ENCODE results near the gene PHLPP1. TPM values are rescaled to one million over a fixed set of nuclear protein-coding genes. Genes with fewer than 3 reads are reported as not detected.
A peak's percentile ranks its signal among the peaks of the same experiment; 100 is the strongest.

Gene PHLPP1
- total RNA-seq, 1 experiment from 2014 or later = 14.1 TPM

- H3K4me2 ChIP-seq (ENCODE audit: low read length) = no peak overlapping the region
- ChIA-PET CTCF (no interaction called here), POLR2A (ENCODE audit: unreplicated experiment) (no interaction called here)
- H2AFZ ChIP-seq (ENCODE audit: low read length) = no peak overlapping the region
- no peak overlapping the region for H3K9ac ChIP-seq (ENCODE audit: low read length)
- no peaks in the 10 kb centered on the region for H4K20me1 ChIP-seq (ENCODE audit: low read length)
- 0 out of 2 replicates have a peak, but pooled peaks cover 15% of the 10 kb centered on the region for H3K36me3 ChIP-seq (ENCODE audit: low read depth, low read length)
- no peaks in the 10 kb centered on the region for H3K27me3 ChIP-seq (ENCODE audit: low read length)
- peaks cover 17% of the 10 kb centered on the region for H3K4me1 ChIP-seq (ENCODE audit: insufficient read depth, low read length)
- TF ChIP-seq EZH2 (IDR thresholded peaks at IDR 0.05; ENCODE audit: low read length, unreplicated experiment) (no peak), CTCF (conservative IDR thresholded peaks at IDR 0.05; ENCODE audit: low read depth, low read length) (no peak), EZH2phosphoT487 (IDR thresholded peaks at IDR 0.05; ENCODE audit: borderline replicate concordance, low read length) (no peak)
- DNase-seq = no peak
- no peak overlapping the region for H3K4me3 ChIP-seq (ENCODE audit: low read length)
- no TSS peak for BruUV-seq (replicated peaks)
- ATAC-seq = no peak
- no peaks in the 10 kb centered on the region for H3F3A ChIP-seq (ENCODE audit: low read length, unreplicated experiment)
- H3K9me3 ChIP-seq (ENCODE audit: low read length) = no peaks in the 10 kb centered on the region
- H3K79me2 ChIP-seq (ENCODE audit: low read length) = no peaks in the 10 kb centered on the region
- H3K27ac ChIP-seq (ENCODE audit: low read length) = no peak overlapping the region
- intact Hi-C loops (cut with micrococcal nuclease) = no loop called here
- H3K9me2 ChIP-seq (replicated peaks; ENCODE audit: low read length) = no peaks in the 10 kb centered on the region
Measured at GRCh38 chr18:62973689-62974088, 258.3 kb downstream of the PHLPP1 start.

- TF ChIP-seq CTCF (conservative IDR thresholded peaks at IDR 0.05; ENCODE audit: low read depth, low read length) = no peak
- no peak for TF ChIP-seq EZH2 (IDR thresholded peaks at IDR 0.05; ENCODE audit: low read length, unreplicated experiment)
- TF ChIP-seq EZH2phosphoT487 (IDR thresholded peaks at IDR 0.05; ENCODE audit: borderline replicate concordance, low read length) = no peak
- intact Hi-C loops (cut with micrococcal nuclease) = no loop called here
- Histone ChIP-seq H3K9ac (ENCODE audit: low read length) (no peak overlapping the region), H2AFZ (ENCODE audit: low read length) (no peak overlapping the region), H3K36me3 (ENCODE audit: low read depth, low read length) (0 out of 2 replicates have a peak, but pooled peaks cover 16% of the 10 kb centered on the region), H4K20me1 (ENCODE audit: low read length) (no peaks in the 10 kb centered on the region), H3K27me3 (ENCODE audit: low read length) (no peaks in the 10 kb centered on the region), H3K9me2 (replicated peaks; ENCODE audit: low read length) (no peaks in the 10 kb centered on the region), H3K9me3 (ENCODE audit: low read length) (no peaks in the 10 kb centered on the region), H3K4me3 (ENCODE audit: low read length) (no peak overlapping the region), H3K4me2 (ENCODE audit: low read length) (no peak overlapping the region), H3K27ac (ENCODE audit: low read length) (no peak overlapping the region), H3K4me1 (ENCODE audit: insufficient read depth, low read length) (peaks cover 22% of the 10 kb centered on the region), H3K79me2 (ENCODE audit: low read length) (no peaks in the 10 kb centered on the region), H3F3A (ENCODE audit: low read length, unreplicated experiment) (no peaks in the 10 kb centered on the region)
- no TSS peak for BruUV-seq (replicated peaks)
- ATAC-seq (no peak), DNase-seq (no peak)
- ChIA-PET CTCF (no interaction called here), POLR2A (ENCODE audit: unreplicated experiment) (no interaction called here)
Measured at GRCh38 chr18:62974388-62974787, 259.0 kb downstream of the PHLPP1 start.

DNA sequence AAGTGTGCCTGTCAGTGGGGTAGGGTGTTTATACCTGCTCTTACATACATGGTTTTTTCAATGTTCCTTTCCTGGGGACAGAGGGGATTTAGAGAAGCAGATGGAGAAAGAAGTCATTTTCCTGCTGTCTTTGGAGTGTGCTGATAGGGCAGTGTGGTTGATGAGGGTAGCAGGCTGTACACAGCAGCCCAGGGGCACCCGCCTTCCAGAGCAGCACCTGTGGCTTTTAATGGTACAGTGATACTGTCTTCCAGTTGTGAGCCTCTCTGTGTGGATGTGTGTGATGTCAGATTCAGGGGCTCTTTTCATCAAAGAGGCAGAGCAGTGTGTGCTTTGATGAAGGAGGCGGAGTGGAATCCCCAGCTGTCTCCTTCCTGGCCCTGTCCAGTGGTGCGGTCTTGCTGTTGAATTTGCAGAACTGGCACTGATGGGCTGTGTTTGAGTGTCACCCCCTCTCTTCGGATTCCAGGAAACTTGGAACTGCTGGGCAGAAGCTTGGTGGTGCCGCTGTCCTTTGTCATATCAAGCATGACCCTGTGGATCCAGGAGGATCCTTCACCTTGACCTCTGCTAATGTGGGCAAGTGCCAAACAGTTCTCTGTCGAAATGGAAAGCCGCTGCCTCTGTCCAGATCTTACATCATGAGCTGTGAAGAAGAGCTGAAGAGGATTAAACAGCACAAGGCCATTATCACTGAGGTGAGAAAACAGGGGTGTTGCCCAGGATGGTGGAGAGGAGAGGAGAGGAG lies 259.8 kb downstream of the PHLPP1 start:
- H3K27me3 ChIP-seq (ENCODE audit: low read length) = no peaks in the 10 kb centered on the region
- ChIA-PET POLR2A (ENCODE audit: unreplicated experiment) (interaction anchor here (0.7 kb wide), 1 partner anchor 788 kb away, joined by 4 read pairs; the partner anchor contains the start of genes PIGN and RELCH), CTCF (no interaction called here)
- H4K20me1 ChIP-seq (ENCODE audit: low read length) = no peaks in the 10 kb centered on the region
- H3K79me2 ChIP-seq (ENCODE audit: low read length) = no peaks in the 10 kb centered on the region
- H3K4me1 ChIP-seq (ENCODE audit: insufficient read depth, low read length) = peaks cover 29% of the 10 kb centered on the region
- no peaks in the 10 kb centered on the region for H3K9me2 ChIP-seq (replicated peaks; ENCODE audit: low read length)
- no TSS peak for BruUV-seq (replicated peaks)
- DNase-seq (no peak), ATAC-seq (no peak)
- 0 out of 2 replicates have a peak, but pooled peaks cover 16% of the 10 kb centered on the region for H3K36me3 ChIP-seq (ENCODE audit: low read depth, low read length)
- intact Hi-C loops (cut with micrococcal nuclease) = loop anchor here (5.0 kb wide), 1 partner anchor 38 kb away; no protein-coding TSS in a partner anchor
- no peak overlapping the region for H3K4me3 ChIP-seq (ENCODE audit: low read length)
- H3K27ac ChIP-seq (ENCODE audit: low read length) = peak overlapping the region; percentile 68
- no peak overlapping the region; the same call in 1 of the 2 replicates for H3K9ac ChIP-seq (ENCODE audit: low read length)
- H3F3A ChIP-seq (ENCODE audit: low read length, unreplicated experiment) = no peaks in the 10 kb centered on the region
- no peak for TF ChIP-seq EZH2phosphoT487 (IDR thresholded peaks at IDR 0.05; ENCODE audit: borderline replicate concordance, low read length)
- TF ChIP-seq CTCF (conservative IDR thresholded peaks at IDR 0.05; ENCODE audit: low read depth, low read length) = no peak
- no peak for TF ChIP-seq EZH2 (IDR thresholded peaks at IDR 0.05; ENCODE audit: low read length, unreplicated experiment)
- no peak overlapping the region for H3K4me2 ChIP-seq (ENCODE audit: low read length)
- no peaks in the 10 kb centered on the region for H3K9me3 ChIP-seq (ENCODE audit: low read length)
- no peak overlapping the region for H2AFZ ChIP-seq (ENCODE audit: low read length)

Measured in PC-3 (cell line).